Activated CD8-positive, alpha-beta memory T cell treated with anti-CD3 and anti-CD28 coated beads, Interleukin-2, amount 10 ng/mL, durations not matched to agents 7 days and 5 days (primary cell): Measurements from ENCODE around the gene DSCAM. TPM values are rescaled to one million over a fixed set of nuclear protein-coding genes. Genes with fewer than 3 reads are reported as not detected.

Experiments
- ATAC-seq: fragments of 150-1000 bp; cut with Tn5 transposase; one replicate; pipeline ENCODE4 v1.10.0; 2021; ENCODE audit warnings: moderate library complexity
- CTCF ChIA-PET: fragments of 350-600 bp; sonication (Branson Sonifier 250); formaldehyde crosslinking; loops from one replicate; lab custom pipeline; 2021; ENCODE audit warnings: antibody characterized with exemption; lab: Charles Lee
- DNase-seq: peaks from one replicate; pipeline ENCODE4 v3.0.0-alpha.2; 2020
- H3K27ac Mint-ChIP-seq: one replicate; pipeline ENCODE4 v1.8.0; 2021; ENCODE audit warnings: mild to moderate bottlenecking, mixed read lengths
- H3K27me3 Mint-ChIP-seq: one replicate; pipeline ENCODE4 v1.8.0; 2021; ENCODE audit warnings: mixed read lengths
- H3K36me3 Mint-ChIP-seq: one replicate; pipeline ENCODE4 v1.8.0; 2021; ENCODE audit warnings: mild to moderate bottlenecking, mixed read lengths
- H3K4me1 Mint-ChIP-seq: one replicate; pipeline ENCODE4 v1.8.0; 2021; ENCODE audit warnings: mixed read lengths
- H3K4me3 Mint-ChIP-seq: one replicate; pipeline ENCODE4 v1.8.0; 2021; ENCODE audit warnings: mild to moderate bottlenecking, moderate library complexity, mixed read lengths
- H3K9me3 Mint-ChIP-seq: one replicate; pipeline ENCODE4 v1.8.0; 2022; ENCODE audit warnings: low read depth, mixed read lengths
- total RNA-seq, 2 experiments: library from RNA; stranded (reverse); gene quantifications; one replicate each; pipeline ENCODE4 v1.2.3, GENCODE V29; 2021

DSCAM gene
- total RNA-seq, 2 experiments from 2014 or later = not detected

DNA sequence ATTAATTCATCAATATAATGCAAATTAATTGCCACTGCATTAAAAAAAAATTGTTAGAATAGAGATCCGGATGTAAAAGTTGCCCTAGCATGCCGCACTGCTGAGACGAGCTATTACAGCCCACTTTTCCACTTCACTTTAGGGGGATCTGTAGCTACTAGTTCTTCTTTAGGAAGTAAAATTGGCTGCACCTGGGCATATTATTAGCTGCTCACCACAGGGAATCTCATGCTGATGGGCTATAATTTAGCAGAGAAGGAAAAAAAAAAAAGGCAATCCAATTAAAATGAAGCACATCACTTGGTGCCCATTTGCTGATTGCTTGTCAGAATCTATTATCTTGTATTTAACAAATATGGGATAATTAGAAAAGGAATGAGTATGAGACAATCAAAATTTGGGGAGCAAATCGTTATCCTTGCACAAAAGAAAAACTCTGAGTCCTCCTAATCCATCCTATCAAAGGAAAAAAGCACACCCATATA lies 233.4 kb downstream of the DSCAM start:
- Mint-ChIP-seq H3K4me3 (no peak overlapping the region), H3K27ac (no peak overlapping the region), H3K36me3 (peaks cover 1% of the 10 kb centered on the region), H3K4me1 (no peaks in the 10 kb centered on the region), H3K27me3 (no peaks in the 10 kb centered on the region), H3K9me3 (peaks cover 6% of the 10 kb centered on the region)
- ATAC-seq (no peak), DNase-seq (no peak)
- CTCF ChIA-PET = no interaction called here

DNA sequence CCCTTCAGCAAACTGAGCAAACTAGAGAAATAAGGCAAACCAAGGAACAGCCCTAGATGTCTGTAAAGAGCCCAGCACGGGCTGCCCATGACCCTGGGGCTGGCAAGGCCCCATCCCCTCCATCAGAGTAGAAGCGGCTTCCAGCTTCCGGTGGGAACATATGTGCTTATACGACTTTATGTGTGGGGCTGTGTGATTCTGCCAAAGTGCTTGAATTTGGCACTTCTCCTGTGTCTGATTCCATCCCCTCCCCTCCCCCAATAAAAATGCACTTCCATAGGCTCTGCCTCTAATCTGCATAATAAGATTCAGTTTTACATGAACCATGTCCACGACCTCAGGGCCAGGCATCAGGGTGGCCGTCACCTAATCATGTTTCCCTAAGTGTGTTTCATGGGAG lies 236.6 kb downstream of the DSCAM start:
- CTCF ChIA-PET = no interaction called here
- Mint-ChIP-seq H3K4me1 (no peaks in the 10 kb centered on the region), H3K36me3 (peaks cover 1% of the 10 kb centered on the region), H3K4me3 (no peak overlapping the region), H3K9me3 (peaks cover 11% of the 10 kb centered on the region), H3K27ac (no peak overlapping the region), H3K27me3 (no peaks in the 10 kb centered on the region)
- DNase-seq = no peak
- no peak for ATAC-seq

DNA sequence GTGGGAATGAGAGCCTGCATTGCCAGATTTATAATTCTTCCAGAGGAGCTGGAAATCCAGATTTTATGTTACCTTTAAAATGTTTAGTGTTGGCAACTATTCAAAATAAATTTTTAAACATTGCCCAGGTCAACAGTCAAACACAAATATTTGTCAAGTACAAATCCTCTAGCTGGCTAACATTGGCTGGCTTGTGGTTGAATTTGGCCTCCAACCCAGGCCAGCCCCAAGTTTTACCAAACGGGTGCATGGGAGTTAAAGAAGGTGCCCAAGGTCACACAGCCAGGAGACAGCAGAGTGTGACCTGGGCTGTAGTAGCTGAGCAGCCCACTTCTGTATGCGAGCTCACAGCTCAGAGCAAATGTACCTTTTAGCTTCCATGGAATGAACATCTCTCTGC lies 240.6 kb downstream of the DSCAM start:
- ATAC-seq (no peak), DNase-seq (no peak)
- Mint-ChIP-seq H3K9me3 (peaks cover 12% of the 10 kb centered on the region), H3K27ac (no peak overlapping the region), H3K4me1 (no peaks in the 10 kb centered on the region), H3K4me3 (no peak overlapping the region), H3K27me3 (no peaks in the 10 kb centered on the region), H3K36me3 (peaks cover 1% of the 10 kb centered on the region)
- CTCF ChIA-PET = no interaction called here

DNA sequence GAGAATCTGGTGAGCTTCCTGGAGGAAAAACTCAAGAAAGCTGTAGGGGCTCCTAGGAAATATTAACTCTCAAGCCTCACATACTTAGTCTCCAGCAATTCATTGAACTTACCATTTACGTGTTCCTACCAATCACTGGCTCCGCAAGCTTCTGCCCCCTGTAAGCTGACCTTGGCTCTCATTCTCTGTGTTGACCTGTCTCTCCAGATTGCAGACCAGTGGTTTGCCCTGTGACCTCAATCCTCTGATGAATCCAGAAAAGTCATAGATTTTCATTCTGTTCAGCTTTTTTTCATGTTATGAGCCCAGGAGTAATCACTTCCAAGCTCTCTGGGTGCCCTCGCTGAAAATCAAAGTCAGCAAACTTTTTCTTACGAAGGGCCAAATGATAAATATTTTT lies 241.9 kb downstream of the DSCAM start:
- no peak overlapping the region for H3K4me3 Mint-ChIP-seq
- H3K9me3 Mint-ChIP-seq = peaks cover 12% of the 10 kb centered on the region
- DNase-seq (no peak), ATAC-seq (no peak)
- H3K27me3 Mint-ChIP-seq = no peaks in the 10 kb centered on the region
- H3K36me3 Mint-ChIP-seq = no peaks in the 10 kb centered on the region
- no peaks in the 10 kb centered on the region for H3K4me1 Mint-ChIP-seq
- CTCF ChIA-PET = no interaction called here
- H3K27ac Mint-ChIP-seq = no peak overlapping the region

DNA sequence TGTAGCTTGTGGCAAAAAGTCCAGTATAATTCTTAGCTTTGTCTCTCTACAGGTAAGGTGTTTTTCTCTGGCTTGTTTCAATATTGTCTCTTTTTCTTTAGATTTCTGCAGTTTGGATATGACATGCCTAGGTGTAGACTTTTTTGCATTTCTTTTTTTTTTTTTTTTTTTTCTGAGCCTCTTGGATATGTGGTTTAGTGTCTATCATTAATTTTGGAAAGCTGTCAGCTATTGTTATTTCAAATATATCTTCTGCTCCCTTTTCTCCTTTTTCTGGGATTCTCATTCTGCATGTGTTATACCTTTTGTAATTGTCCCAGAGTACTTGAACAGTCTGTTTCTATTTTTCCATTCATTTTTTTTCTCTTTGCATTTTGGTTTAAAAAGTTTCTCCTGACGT lies 243.2 kb downstream of the DSCAM start:
- DNase-seq = no peak
- CTCF ChIA-PET = no interaction called here
- no peaks in the 10 kb centered on the region for H3K4me1 Mint-ChIP-seq
- H3K4me3 Mint-ChIP-seq = no peak overlapping the region
- peaks cover 10% of the 10 kb centered on the region for H3K9me3 Mint-ChIP-seq
- no peak for ATAC-seq
- H3K36me3 Mint-ChIP-seq = no peaks in the 10 kb centered on the region
- no peak overlapping the region for H3K27ac Mint-ChIP-seq
- H3K27me3 Mint-ChIP-seq = no peaks in the 10 kb centered on the region

DNA sequence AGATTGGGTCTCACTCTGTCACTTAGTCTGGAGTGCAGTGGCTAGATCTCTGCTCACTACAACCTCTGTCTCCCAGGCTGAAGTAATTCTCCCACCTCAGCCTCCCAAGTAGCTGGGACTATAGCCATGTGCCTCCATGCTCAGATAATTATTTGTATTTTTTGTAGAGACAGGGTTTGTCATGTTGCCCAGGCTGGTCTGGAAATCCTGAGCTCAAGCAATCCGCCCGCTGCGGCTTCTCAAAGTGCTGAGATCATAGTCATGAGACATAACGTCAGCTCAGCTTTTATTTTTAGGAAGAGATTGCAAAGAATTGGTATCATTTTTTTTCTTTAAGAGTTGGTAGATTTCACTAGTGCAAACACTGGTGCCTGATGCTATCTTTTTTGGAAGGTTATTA lies 244.9 kb downstream of the DSCAM start:
- H3K4me3 Mint-ChIP-seq = no peak overlapping the region
- H3K4me1 Mint-ChIP-seq = no peaks in the 10 kb centered on the region
- no peak for DNase-seq

DNA sequence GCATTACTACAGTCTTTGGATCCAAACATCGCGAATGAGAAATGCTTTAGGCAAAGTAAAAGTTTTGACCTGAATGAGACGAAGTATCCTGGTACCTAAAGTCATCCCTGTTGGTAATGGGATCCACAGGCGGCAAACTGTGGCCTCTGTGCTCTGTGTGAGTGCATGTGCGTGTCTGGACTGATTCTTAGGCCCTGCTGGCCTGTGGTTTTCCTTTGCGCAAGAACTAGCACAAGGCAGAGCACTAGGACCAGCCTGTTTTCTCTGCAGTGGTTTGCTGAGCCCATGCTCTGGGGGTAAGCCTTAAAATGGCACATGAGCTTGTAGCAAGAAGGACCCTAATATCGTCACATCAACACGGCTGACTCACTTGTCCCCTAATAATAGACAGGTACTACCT lies 251.2 kb downstream of the DSCAM start:
- no peak overlapping the region for H3K27ac Mint-ChIP-seq
- CTCF ChIA-PET = no interaction called here

More for the DNA sequence above, 244.9 kb downstream of the DSCAM start:
- Mint-ChIP-seq H3K27ac (no peak overlapping the region), H3K36me3 (no peaks in the 10 kb centered on the region), H3K27me3 (no peaks in the 10 kb centered on the region), H3K9me3 (peaks cover 10% of the 10 kb centered on the region)
- no peak for ATAC-seq
- CTCF ChIA-PET = no interaction called here

DNA sequence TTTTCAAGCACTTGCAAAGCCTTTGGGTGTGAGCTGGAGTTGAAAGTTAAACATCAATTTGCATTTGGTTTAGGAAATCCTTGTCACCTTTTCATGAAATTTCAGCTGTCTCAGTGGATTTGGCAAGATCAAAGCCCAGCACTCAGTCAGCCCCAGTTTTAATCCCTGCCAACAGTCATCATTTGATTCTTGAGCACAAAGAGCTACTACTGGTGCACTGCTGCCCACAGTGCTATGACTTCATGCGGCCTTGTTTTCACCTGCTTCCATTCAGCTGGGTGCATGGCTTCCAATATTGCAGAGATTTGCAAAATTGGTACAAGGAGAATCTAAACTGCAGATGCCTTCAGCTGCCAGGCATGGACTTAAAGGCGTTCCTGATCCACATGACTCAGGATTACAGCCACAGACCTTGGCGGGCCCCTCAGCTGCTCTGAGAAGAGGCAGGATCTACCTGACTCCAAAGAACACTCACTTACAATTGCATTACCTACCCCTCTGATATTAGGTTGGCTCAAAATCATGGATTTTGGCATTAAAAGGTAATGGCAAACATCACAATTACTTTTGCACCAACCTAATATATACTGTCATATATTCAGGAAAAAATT lies 259.1 kb downstream of the DSCAM start:
- no peaks in the 10 kb centered on the region for H3K36me3 Mint-ChIP-seq

More for the DNA sequence above, 251.2 kb downstream of the DSCAM start:
- Mint-ChIP-seq H3K4me3 (no peak overlapping the region), H3K4me1 (no peaks in the 10 kb centered on the region), H3K36me3 (no peaks in the 10 kb centered on the region), H3K9me3 (peaks cover 7% of the 10 kb centered on the region), H3K27me3 (no peaks in the 10 kb centered on the region)
- ATAC-seq = no peak
- no peak for DNase-seq

DNA sequence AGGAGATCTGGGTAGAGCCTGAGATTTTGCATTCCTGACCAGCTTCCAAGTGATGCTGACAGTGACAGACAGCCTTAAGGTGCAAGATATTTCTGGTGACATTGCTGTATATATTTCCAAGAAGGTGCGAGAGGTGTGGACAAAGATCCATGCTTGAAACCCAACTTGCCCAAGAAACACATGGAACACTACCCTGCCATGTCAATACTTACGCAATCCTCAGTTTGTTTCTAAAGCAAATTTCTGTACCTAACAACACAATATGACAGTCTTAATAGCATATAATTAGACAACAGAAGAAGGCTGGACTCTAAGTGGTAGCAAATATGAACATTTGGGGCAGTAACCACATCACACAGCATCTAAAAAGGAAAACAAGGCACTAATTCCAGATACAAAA lies 260.4 kb downstream of the DSCAM start:
- no peak overlapping the region for H3K27ac Mint-ChIP-seq
- no peaks in the 10 kb centered on the region for H3K27me3 Mint-ChIP-seq
- no peaks in the 10 kb centered on the region for H3K36me3 Mint-ChIP-seq
- DNase-seq = no peak
- H3K4me3 Mint-ChIP-seq = no peak overlapping the region
- no peak for ATAC-seq
- H3K4me1 Mint-ChIP-seq = no peaks in the 10 kb centered on the region
- peaks cover 5% of the 10 kb centered on the region for H3K9me3 Mint-ChIP-seq
- CTCF ChIA-PET = no interaction called here

More for the DNA sequence above, 259.1 kb downstream of the DSCAM start:
- no peak overlapping the region for H3K4me3 Mint-ChIP-seq
- ATAC-seq = no peak
- H3K27ac Mint-ChIP-seq = no peak overlapping the region
- no peaks in the 10 kb centered on the region for H3K4me1 Mint-ChIP-seq
- H3K27me3 Mint-ChIP-seq = no peaks in the 10 kb centered on the region
- no peak for DNase-seq
- CTCF ChIA-PET = no interaction called here
- peaks cover 9% of the 10 kb centered on the region for H3K9me3 Mint-ChIP-seq

DNA sequence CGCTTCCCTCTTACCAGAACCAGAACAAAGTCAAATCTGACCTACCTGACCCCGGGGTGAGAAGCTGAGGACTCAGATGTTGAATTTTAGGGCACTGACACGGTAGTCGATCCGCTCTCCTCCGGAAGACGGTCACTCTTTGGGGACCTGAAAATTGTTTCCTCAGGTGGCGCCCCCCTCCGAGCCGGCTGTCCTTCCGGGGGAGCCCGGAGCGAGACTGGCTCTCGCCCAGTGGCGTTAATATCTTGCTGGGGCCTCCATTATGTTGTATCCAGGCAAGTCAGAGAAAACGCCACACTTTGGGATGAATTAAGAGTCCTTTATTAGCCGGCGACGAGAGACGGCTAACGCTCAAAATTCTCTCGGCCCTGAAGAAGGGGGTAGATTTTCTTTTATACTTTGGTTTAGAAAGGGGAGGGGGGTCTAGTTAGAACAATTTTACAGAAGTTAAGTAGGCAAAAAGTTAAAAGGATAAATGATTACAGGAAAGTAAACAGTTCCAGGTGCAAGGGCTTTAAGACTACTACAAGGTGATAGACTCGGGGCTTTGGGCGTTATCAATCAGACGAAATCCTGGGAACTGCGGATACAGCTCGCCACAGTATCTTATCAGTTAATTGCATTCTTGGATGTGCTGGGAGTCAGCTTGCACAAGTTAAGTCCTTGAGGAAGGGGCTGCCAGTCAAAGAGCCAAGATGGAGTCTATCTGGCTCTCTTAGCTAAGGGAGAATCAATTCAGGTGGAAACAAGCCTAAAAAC lies 269.5 kb downstream of the DSCAM start:
- DNase-seq (no peak), ATAC-seq (no peak)
- Mint-ChIP-seq H3K9me3 (peaks cover 5% of the 10 kb centered on the region), H3K4me1 (no peaks in the 10 kb centered on the region), H3K4me3 (no peak overlapping the region), H3K36me3 (no peaks in the 10 kb centered on the region), H3K27me3 (no peaks in the 10 kb centered on the region), H3K27ac (no peak overlapping the region)
- CTCF ChIA-PET = interaction anchor here (0.7 kb wide), 1 partner anchor 81 kb away, joined by 3 read pairs; no protein-coding TSS in a partner anchor

DNA sequence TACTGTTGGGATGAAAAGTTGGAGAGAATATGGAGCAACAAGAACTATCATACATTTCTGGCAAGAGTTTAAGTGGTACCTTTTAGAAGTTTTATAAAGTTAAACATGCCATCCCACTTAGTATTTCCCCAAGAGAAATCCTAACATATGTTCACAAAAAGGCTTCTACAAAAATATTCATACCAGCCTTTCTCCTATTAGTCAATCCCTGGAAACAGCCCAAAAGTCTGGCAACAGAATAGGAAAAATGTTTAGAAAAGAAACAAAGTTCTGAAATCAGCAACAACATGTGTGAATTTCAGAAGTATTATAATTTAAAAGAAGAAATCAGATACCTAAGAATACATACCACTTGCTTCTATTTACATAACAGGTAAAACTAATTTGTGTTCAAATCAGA lies 271.0 kb downstream of the DSCAM start:
- CTCF ChIA-PET = no interaction called here
- H3K4me3 Mint-ChIP-seq = no peak overlapping the region
- no peak overlapping the region for H3K27ac Mint-ChIP-seq
- H3K4me1 Mint-ChIP-seq = no peaks in the 10 kb centered on the region
- H3K27me3 Mint-ChIP-seq = no peaks in the 10 kb centered on the region
- peaks cover 7% of the 10 kb centered on the region for H3K9me3 Mint-ChIP-seq
- no peaks in the 10 kb centered on the region for H3K36me3 Mint-ChIP-seq
- DNase-seq = no peak
- no peak for ATAC-seq

DNA sequence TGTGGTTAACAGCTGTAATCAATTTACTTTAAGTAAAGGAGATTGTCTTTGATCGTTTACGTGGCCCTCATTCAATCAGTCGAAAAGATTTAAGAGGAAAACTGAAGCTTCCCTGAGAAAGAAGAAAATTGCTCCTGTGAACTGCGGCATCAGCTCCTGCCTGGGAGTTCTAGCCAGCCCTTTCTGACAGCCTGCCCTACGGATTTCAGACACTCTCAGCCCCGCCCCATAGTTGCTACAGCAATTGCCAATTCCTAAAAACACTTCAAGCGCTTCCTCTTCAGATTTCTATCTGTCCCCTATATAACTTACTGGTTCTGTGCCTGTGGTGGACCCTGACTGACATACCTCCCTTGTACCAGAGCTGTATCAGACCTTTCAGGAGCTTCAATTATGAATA lies 277.6 kb downstream of the DSCAM start:
- DNase-seq (no peak), ATAC-seq (no peak)
- Mint-ChIP-seq H3K4me1 (no peaks in the 10 kb centered on the region), H3K4me3 (no peak overlapping the region), H3K27me3 (no peaks in the 10 kb centered on the region), H3K27ac (no peak overlapping the region), H3K36me3 (no peaks in the 10 kb centered on the region), H3K9me3 (peaks cover 3% of the 10 kb centered on the region)
- CTCF ChIA-PET = no interaction called here

DNA sequence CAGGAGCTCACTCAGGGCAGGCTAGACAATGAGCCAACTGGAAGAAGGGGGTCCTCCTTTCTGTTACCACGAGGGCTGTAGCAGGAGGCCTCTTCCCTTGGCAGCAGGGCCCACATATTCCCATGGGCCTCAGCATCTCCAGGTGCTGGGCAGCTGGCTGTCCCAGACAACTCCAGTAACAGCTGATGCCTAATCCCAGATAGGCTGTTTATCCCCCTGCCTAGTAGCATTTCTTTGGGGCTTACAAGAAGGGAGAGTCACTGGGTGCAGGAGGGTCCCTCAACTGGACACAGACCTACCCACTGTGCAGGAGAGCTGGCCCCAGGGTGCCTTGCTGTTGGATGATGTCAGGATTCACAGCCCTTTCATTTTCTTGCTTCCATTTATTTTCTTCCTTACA lies 278.2 kb downstream of the DSCAM start:
- H3K4me3 Mint-ChIP-seq = no peak overlapping the region
- no peak overlapping the region for H3K27ac Mint-ChIP-seq
- H3K9me3 Mint-ChIP-seq = peaks cover 2% of the 10 kb centered on the region
- H3K4me1 Mint-ChIP-seq = no peaks in the 10 kb centered on the region
- H3K27me3 Mint-ChIP-seq = no peaks in the 10 kb centered on the region
- no peak for ATAC-seq
- CTCF ChIA-PET = no interaction called here
- H3K36me3 Mint-ChIP-seq = no peaks in the 10 kb centered on the region
- DNase-seq = no peak

DNA sequence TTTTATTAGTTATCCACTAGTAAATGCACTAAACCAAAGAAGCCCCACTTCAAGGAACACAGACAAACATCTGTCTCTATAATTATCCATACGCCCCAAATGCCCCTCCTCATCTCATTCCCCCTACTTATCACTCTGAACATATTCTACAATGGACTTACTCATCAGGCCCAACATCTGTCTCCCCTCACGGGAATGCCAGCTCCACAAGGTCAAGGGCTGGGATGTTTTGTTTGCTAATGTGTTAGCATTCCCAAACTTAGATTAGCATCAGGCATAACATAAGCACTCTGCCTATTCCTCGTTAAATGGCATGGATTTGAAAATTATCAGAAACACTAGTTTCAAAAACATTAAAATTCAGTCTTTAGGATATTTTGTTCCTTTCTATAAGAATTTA lies 279.5 kb downstream of the DSCAM start:
- ATAC-seq = no peak
- H3K4me3 Mint-ChIP-seq = no peak overlapping the region

More for the DNA sequence above, 279.5 kb downstream of the DSCAM start:
- Mint-ChIP-seq H3K9me3 (peaks cover 4% of the 10 kb centered on the region), H3K36me3 (no peaks in the 10 kb centered on the region), H3K27ac (no peak overlapping the region), H3K27me3 (no peaks in the 10 kb centered on the region), H3K4me1 (no peaks in the 10 kb centered on the region)
- CTCF ChIA-PET = no interaction called here
- no peak for DNase-seq
